Uterus (tissue), 2 donors: ENCODE measurements around the gene IKBKE.

ENCODE experiments used
- POLR2A ChIP-seq, 2 donors: fragments of 450-650 bp; IDR thresholded peaks; one replicate each; pipeline ENCODE4 v1.6.1; 2016; ENCODE audit warnings: antibody characterized with exemption in 2 of 2, mild to moderate bottlenecking in 1 of 2, moderate library complexity in 1 of 2
- TF ChIP-seq, protein P1 (sequence below), 4 experiments: fragments of 200-600 bp in 2 of 4; fragments of 450-650 bp in 2 of 4; sonication (generic) in 2 of 4; IDR thresholded peaks; one replicate each; pipeline ENCODE4 v1.5.1; 2016 to 2019; ENCODE audit warnings: antibody characterized with exemption in 4 of 4, mild to moderate bottlenecking in 2 of 4, moderate library complexity in 1 of 4

DNA sequence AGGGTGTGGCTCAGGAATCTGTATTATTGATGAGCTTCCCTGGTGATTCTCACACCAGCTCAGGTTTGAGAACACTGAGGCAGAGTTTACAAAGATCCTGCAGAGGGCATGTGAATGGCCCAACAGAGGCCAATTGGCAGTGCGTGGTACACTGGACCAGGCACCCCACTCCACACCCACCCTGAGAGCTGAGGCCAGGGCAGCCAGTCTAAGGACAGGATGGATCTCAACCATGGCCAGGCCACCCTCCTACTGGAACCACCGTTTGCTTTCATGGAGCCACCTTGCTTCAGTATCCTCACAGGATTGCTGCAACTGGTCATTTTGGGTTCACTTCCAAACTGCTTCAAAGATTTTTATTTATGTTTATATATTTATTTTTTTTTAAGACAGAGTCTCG is 29.8 kb downstream of the IKBKE start:
- TF ChIP-seq, protein P1, sequence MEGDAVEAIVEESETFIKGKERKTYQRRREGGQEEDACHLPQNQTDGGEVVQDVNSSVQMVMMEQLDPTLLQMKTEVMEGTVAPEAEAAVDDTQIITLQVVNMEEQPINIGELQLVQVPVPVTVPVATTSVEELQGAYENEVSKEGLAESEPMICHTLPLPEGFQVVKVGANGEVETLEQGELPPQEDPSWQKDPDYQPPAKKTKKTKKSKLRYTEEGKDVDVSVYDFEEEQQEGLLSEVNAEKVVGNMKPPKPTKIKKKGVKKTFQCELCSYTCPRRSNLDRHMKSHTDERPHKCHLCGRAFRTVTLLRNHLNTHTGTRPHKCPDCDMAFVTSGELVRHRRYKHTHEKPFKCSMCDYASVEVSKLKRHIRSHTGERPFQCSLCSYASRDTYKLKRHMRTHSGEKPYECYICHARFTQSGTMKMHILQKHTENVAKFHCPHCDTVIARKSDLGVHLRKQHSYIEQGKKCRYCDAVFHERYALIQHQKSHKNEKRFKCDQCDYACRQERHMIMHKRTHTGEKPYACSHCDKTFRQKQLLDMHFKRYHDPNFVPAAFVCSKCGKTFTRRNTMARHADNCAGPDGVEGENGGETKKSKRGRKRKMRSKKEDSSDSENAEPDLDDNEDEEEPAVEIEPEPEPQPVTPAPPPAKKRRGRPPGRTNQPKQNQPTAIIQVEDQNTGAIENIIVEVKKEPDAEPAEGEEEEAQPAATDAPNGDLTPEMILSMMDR (IDR thresholded peaks at IDR 0.05): no peak
- no peak for TF ChIP-seq POLR2A (IDR thresholded peaks at IDR 0.05)
